Liver (tissue), 3 donors: ENCODE measurements around the gene TSPEAR.

Experiments
- EGR1 ChIP-seq, 2 donors: IDR thresholded peaks; 2 replicates each; pipeline ENCODE4 v1.6.1; 2016 to 2018; ENCODE audit warnings: antibody characterized with exemption in 2 of 2, low read depth in 2 of 2
- FOXA1 ChIP-seq: IDR thresholded peaks from 2 replicates; pipeline ENCODE4 v1.6.1; 2016; ENCODE audit warnings: antibody characterized with exemption
- FOXA2 ChIP-seq: IDR thresholded peaks from 2 replicates; pipeline ENCODE4 v1.6.1; 2016; ENCODE audit warnings: antibody characterized with exemption
- GABPA ChIP-seq, 2 donors: IDR thresholded peaks in 1 of 2; conservative IDR thresholded peaks in 1 of 2; 2 replicates each; pipeline ENCODE4 v1.6.1; 2016; ENCODE audit warnings: antibody characterized with exemption in 2 of 2, mild to moderate bottlenecking in 1 of 2, moderate library complexity in 1 of 2
- JUND ChIP-seq, 2 donors: IDR thresholded peaks; 2 replicates each; pipeline ENCODE4 v1.6.1; 2016; ENCODE audit warnings: antibody characterized with exemption in 2 of 2
- MAX ChIP-seq: IDR thresholded peaks from 2 replicates; pipeline ENCODE4 v1.6.1; 2016; ENCODE audit warnings: antibody characterized with exemption
- SP1 ChIP-seq: IDR thresholded peaks from 2 replicates; pipeline ENCODE4 v1.6.1; 2018; ENCODE audit warnings: antibody characterized with exemption, mild to moderate bottlenecking
- TAF1 ChIP-seq: conservative IDR thresholded peaks from 2 replicates; pipeline ENCODE4 v1.6.1; 2016; ENCODE audit warnings: antibody characterized with exemption, mild to moderate bottlenecking
- YY1 ChIP-seq: IDR thresholded peaks from 2 replicates; pipeline ENCODE4 v1.6.1; 2016; ENCODE audit warnings: antibody characterized with exemption, mild to moderate bottlenecking
- TF ChIP-seq, protein P1 (sequence below): fragments of 150-350 bp; IDR thresholded peaks from 2 replicates; pipeline ENCODE4 v1.5.1; 2017; ENCODE audit warnings: improper control_type of control experiment, low read depth, low read length; ENCODE audit not compliant: missing input control
- TF ChIP-seq, protein P2 (sequence below): IDR thresholded peaks from 2 replicates; pipeline ENCODE4 v1.6.1; 2016; ENCODE audit warnings: antibody characterized with exemption
- TF ChIP-seq, protein P3 (sequence below): IDR thresholded peaks from 2 replicates; pipeline ENCODE4 v1.6.1; 2016; ENCODE audit warnings: antibody characterized with exemption, mild to moderate bottlenecking
- donor health status: healthy.
- donor health status: healthy.

DNA sequence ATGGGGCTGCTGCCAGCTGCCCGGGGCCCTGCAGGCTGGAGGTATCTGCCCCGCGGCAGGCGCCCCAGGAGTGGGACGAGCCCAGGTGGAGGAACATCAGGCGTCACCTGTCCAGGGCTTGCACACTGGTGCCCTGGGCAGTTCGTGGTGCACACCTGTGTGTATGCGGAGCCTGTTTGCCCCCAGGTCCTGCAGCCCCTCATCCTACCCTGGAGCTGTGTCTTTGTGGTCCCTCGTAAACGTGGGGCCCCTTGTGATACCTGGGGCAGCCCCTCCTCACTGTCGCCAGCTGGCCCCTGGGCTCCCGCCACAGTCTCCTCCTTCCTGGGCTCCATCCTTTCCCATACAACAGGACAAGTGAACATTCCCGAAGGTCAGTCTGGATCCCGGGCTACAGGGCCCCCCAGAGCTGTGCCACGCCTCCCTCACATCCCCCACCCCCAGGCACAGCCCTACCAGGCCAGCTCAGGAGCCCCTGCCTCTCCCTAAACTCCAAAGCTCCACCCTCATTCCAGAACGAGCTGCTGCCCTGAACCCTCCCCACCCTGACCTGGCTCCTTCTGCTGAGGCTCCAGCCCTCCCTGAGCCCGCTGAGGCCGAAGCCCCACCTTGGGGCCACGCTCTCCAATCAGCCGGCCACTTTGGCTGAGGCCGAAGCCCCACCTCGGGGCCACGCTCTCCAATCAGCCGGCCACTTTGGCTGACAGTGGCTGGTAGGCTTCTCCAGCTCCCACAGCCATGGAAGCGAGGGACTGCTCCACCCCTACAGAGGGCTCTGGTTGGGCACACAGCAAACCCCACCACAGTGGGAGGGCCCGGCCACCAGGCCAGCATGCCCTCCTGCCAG lies 47.6 kb upstream of the TSPEAR start:
- TF ChIP-seq, protein P1, sequence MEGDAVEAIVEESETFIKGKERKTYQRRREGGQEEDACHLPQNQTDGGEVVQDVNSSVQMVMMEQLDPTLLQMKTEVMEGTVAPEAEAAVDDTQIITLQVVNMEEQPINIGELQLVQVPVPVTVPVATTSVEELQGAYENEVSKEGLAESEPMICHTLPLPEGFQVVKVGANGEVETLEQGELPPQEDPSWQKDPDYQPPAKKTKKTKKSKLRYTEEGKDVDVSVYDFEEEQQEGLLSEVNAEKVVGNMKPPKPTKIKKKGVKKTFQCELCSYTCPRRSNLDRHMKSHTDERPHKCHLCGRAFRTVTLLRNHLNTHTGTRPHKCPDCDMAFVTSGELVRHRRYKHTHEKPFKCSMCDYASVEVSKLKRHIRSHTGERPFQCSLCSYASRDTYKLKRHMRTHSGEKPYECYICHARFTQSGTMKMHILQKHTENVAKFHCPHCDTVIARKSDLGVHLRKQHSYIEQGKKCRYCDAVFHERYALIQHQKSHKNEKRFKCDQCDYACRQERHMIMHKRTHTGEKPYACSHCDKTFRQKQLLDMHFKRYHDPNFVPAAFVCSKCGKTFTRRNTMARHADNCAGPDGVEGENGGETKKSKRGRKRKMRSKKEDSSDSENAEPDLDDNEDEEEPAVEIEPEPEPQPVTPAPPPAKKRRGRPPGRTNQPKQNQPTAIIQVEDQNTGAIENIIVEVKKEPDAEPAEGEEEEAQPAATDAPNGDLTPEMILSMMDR: no peak
- TF ChIP-seq, protein P2, sequence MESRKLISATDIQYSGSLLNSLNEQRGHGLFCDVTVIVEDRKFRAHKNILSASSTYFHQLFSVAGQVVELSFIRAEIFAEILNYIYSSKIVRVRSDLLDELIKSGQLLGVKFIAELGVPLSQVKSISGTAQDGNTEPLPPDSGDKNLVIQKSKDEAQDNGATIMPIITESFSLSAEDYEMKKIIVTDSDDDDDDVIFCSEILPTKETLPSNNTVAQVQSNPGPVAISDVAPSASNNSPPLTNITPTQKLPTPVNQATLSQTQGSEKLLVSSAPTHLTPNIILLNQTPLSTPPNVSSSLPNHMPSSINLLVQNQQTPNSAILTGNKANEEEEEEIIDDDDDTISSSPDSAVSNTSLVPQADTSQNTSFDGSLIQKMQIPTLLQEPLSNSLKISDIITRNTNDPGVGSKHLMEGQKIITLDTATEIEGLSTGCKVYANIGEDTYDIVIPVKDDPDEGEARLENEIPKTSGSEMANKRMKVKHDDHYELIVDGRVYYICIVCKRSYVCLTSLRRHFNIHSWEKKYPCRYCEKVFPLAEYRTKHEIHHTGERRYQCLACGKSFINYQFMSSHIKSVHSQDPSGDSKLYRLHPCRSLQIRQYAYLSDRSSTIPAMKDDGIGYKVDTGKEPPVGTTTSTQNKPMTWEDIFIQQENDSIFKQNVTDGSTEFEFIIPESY: no peak
- TF ChIP-seq SP1 (no peak), FOXA1 (no peak), GABPA (IDR thresholded peaks at IDR 0.05 in 1 of 2, conservative IDR thresholded peaks at IDR 0.05 in 1 of 2) (no peak), FOXA2 (no peak), EGR1 (IDR thresholded peaks at IDR 0.05; ENCODE audit: low read depth in 2 of 2) (no peak), TAF1 (no peak), YY1 (no peak), JUND (IDR thresholded peaks at IDR 0.05) (no peak), MAX (no peak)
- TF ChIP-seq, protein P3, sequence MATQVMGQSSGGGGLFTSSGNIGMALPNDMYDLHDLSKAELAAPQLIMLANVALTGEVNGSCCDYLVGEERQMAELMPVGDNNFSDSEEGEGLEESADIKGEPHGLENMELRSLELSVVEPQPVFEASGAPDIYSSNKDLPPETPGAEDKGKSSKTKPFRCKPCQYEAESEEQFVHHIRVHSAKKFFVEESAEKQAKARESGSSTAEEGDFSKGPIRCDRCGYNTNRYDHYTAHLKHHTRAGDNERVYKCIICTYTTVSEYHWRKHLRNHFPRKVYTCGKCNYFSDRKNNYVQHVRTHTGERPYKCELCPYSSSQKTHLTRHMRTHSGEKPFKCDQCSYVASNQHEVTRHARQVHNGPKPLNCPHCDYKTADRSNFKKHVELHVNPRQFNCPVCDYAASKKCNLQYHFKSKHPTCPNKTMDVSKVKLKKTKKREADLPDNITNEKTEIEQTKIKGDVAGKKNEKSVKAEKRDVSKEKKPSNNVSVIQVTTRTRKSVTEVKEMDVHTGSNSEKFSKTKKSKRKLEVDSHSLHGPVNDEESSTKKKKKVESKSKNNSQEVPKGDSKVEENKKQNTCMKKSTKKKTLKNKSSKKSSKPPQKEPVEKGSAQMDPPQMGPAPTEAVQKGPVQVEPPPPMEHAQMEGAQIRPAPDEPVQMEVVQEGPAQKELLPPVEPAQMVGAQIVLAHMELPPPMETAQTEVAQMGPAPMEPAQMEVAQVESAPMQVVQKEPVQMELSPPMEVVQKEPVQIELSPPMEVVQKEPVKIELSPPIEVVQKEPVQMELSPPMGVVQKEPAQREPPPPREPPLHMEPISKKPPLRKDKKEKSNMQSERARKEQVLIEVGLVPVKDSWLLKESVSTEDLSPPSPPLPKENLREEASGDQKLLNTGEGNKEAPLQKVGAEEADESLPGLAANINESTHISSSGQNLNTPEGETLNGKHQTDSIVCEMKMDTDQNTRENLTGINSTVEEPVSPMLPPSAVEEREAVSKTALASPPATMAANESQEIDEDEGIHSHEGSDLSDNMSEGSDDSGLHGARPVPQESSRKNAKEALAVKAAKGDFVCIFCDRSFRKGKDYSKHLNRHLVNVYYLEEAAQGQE: no peak
